LNCAP (cell line): ENCODE results near the gene SERPINA1.

Experiments used
- CTCF ChIP-seq: fragments of 450-650 bp; IDR thresholded peaks from 2 replicates; pipeline ENCODE4 v1.5.1; 2017; ENCODE audit warnings: mild to moderate bottlenecking

SERPINA1 gene

DNA sequence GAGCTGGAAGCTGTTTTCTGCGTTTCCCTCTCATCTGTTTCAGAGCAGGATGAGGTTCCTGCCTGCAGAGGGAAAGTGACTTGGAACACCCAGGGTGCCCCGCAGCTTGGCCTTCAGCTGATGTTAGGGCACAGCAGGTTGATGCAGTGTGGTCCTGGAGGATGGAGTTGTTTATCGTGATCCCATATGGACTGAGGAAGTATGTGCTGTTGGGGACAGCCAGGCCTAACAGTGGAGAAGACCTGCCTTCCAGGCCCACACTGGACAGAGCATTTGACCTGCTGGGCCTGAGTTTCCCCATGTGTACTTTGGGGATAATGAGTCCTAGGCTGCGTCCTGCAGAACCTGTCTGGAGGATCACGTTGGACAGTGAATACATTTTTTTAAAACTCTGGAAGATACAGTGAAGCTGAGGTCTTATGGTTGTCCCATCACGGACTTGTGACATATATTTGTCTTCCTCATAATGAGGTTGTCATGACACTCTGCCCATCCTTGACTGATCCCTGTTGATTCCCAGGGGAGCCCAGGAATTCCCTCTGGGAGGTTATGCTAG is 12.8 kb downstream of the SERPINA1 start:
- no peak for TF ChIP-seq CTCF

- TF ChIP-seq CTCF = no peak
These were observed 13.6 kb downstream of the SERPINA1 start for GRCh38 chr14:94374749-94375260.

GRCh38 chr14:94374116-94374515 is 14.3 kb downstream of the SERPINA1 start:
- TF ChIP-seq CTCF = no peak

DNA sequence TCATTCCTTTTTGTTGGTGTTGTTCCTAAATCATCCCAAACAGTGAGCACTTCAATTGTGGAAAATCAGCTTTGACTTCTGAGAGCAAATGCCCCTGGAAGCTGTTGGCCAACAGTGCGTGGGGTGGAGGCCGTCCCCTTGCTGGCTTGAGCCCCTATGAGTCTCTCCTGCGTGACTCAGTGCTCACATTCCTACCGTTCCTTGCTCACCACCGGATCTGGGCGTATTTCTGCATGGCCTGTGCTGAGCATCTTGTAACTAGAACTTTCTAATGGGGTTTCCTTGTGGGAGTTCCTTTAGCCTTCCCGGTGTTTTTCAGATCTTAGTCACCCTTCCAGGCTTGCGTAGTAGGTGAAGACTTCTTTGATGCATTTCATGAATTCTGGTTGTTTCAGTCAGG is 14.7 kb downstream of the SERPINA1 start:
- TF ChIP-seq CTCF = no peak

- TF ChIP-seq CTCF = no peak; the same call in 1 of the 2 replicates
These were observed 16.3 kb downstream of the SERPINA1 start for GRCh38 chr14:94372021-94372605.

DNA sequence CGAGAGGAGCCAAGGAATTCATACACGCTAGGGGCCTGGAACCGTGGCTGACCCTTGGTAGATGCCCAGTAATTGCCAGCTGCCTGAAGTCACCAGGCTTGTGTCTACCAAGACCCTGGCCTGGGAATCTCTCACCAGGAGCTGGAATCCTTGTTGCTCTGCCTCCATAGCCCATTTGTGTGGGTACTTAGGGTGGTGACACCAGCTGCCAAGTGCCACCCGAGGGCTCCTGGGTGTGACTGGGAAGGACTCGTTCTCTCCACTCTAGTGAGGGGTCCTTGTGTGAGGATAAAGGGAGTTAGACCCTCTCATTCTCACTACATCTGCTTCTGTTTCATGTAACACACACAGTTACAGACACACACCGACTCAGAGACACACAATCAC is 17.9 kb downstream of the SERPINA1 start:
- TF ChIP-seq CTCF = no peak

GRCh38 chr14:94368956-94369355 is 19.4 kb downstream of the SERPINA1 start:
- no peak for TF ChIP-seq CTCF

DNA sequence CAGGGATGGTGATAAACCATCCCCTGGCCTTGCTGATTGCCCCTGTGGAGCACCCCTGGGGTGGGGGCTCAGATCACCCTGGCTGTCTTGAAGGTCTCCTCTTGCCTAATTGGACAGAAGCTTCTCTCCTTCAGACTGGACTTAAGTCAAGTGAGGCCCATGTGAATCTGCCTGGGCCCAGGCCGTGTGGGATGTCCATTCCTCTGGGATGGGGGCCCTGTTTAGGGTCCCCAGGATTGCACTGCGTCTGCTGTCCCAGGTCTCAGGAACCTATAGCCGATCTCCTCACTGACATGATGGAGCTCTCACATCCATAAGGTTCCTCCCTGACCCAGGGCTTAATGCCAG is 20.2 kb downstream of the SERPINA1 start:
- no peak for TF ChIP-seq CTCF
